Measurements from ENCODE around the gene SNTA1.

DNA sequence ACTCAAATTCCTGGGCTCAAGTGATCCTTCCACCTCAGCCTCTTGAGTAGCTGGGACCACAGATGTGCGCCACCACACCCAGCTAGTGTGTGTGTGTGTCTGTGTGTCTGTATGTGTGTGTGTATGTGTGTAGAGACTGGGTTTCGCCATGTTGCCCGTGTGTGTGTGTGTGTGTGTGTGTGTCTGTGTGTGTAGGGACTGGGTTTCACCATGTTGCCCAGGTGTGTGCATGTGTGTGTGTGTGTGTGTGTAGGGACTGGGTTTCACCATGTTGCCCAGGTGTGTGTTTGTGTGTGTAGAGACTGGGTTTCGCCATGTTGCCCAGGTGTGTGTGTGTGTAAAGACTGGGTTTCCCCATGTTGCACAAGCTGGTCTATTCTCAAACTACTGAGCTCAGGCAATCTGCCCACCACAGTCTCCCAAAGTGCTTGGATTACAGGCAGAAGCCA is 70.5 kb downstream of the SNTA1 start:
- no peak for TF ChIP-seq SRF (IDR thresholded peaks at IDR 0.05; ENCODE audit: low read depth, low read length)
- TF ChIP-seq SP2 (IDR thresholded peaks at IDR 0.05; ENCODE audit: low read length), result no peak
- TF ChIP-seq, protein P1, sequence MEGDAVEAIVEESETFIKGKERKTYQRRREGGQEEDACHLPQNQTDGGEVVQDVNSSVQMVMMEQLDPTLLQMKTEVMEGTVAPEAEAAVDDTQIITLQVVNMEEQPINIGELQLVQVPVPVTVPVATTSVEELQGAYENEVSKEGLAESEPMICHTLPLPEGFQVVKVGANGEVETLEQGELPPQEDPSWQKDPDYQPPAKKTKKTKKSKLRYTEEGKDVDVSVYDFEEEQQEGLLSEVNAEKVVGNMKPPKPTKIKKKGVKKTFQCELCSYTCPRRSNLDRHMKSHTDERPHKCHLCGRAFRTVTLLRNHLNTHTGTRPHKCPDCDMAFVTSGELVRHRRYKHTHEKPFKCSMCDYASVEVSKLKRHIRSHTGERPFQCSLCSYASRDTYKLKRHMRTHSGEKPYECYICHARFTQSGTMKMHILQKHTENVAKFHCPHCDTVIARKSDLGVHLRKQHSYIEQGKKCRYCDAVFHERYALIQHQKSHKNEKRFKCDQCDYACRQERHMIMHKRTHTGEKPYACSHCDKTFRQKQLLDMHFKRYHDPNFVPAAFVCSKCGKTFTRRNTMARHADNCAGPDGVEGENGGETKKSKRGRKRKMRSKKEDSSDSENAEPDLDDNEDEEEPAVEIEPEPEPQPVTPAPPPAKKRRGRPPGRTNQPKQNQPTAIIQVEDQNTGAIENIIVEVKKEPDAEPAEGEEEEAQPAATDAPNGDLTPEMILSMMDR (IDR thresholded peaks at IDR 0.05; ENCODE audit: control extremely low read depth in 1 of 3, insufficient read depth in 1 of 3, low read depth in 1 of 3, low read length in 3 of 3), result no peak
- TF ChIP-seq FOSL1 (IDR thresholded peaks at IDR 0.05; ENCODE audit: insufficient read depth, low read depth, low read length), result no peak

Data from H1 (cell line).